ENCODE measurements around the gene CCDC194. TPM values are rescaled to one million over a fixed set of nuclear protein-coding genes. Genes with fewer than 3 reads are reported as not detected.

The CCDC194 gene
- total RNA-seq, 1 donor from 2014 or later = not detected

DNA sequence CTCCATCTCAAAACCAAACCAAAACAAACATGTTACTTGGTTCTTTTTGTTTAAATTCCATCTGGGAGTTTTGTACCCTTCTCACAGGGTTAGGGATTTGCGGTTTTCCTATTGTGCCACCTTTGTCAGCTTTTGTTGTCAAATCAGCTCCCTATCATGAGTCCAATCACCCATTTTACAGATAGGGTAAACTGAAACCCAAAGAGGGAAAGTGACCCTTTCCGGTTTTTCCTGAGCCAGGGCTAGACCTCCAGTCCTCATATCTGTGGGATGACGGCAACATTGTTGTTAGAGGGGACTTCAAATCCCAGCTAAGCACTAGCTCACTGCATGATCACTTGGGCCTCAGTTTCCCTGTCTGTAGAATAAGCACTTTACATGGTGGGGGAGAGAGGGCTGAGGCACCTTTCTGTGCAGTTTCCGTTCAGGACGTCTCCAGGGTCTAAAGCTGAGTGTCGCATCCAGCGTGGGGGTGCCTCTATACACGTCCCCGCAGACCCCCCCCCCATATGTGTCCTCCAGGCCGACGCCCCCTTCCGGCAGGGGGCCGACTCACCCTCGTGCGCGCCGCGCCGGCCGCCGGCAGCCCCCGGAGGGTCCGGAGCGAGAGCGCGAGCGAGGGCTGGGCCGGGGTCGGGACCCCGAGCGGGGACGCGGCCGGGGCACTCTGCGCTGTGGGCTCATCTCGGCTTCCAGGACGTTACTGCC, 3.9 kb downstream of the CCDC194 start:
- Histone ChIP-seq H3K27me3 (ENCODE audit: control insufficient read depth, insufficient read depth, low read length) (no peaks in the 10 kb centered on the region), H3K36me3 (ENCODE audit: control insufficient read depth, insufficient read depth, low read length) (no peaks in the 10 kb centered on the region), H3K4me3 (ENCODE audit: low read depth, low read length) (peak overlapping the region; percentile 17)
- FAIRE-seq = no peak
- TF ChIP-seq, protein P1, sequence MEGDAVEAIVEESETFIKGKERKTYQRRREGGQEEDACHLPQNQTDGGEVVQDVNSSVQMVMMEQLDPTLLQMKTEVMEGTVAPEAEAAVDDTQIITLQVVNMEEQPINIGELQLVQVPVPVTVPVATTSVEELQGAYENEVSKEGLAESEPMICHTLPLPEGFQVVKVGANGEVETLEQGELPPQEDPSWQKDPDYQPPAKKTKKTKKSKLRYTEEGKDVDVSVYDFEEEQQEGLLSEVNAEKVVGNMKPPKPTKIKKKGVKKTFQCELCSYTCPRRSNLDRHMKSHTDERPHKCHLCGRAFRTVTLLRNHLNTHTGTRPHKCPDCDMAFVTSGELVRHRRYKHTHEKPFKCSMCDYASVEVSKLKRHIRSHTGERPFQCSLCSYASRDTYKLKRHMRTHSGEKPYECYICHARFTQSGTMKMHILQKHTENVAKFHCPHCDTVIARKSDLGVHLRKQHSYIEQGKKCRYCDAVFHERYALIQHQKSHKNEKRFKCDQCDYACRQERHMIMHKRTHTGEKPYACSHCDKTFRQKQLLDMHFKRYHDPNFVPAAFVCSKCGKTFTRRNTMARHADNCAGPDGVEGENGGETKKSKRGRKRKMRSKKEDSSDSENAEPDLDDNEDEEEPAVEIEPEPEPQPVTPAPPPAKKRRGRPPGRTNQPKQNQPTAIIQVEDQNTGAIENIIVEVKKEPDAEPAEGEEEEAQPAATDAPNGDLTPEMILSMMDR (IDR thresholded peaks at IDR 0.05; ENCODE audit: insufficient read depth, low read length, severe bottlenecking) = no peak
- no peak for DNase-seq (ENCODE audit: low read depth)

DNA sequence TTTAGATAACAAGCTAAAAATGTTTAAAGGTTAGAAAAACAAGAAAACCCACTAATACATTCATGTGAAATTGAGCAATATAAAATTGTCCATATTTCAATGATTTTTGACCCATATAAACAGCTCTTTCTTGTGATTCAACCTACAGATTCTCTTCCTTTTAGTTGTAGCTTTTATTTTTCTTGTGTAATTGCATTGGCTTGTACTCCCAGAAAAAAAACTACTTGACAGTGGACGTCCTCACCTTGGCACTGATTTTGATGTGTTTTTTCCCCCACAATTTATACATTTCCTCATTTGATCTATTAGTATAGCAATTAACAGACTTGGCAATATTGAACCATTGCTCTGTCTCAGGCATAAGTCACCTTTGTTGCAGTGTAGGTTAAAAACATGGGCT, 4.7 kb downstream of the CCDC194 start:
- TF ChIP-seq, protein P1 (IDR thresholded peaks at IDR 0.05; ENCODE audit: insufficient read depth, low read length, severe bottlenecking) = no peak
- Histone ChIP-seq H3K27me3 (ENCODE audit: control insufficient read depth, insufficient read depth, low read length) (no peaks in the 10 kb centered on the region), H3K36me3 (ENCODE audit: control insufficient read depth, insufficient read depth, low read length) (no peaks in the 10 kb centered on the region), H3K4me3 (ENCODE audit: low read depth, low read length) (no peak overlapping the region)
- FAIRE-seq (no peak), DNase-seq (ENCODE audit: low read depth) (no peak)

DNA sequence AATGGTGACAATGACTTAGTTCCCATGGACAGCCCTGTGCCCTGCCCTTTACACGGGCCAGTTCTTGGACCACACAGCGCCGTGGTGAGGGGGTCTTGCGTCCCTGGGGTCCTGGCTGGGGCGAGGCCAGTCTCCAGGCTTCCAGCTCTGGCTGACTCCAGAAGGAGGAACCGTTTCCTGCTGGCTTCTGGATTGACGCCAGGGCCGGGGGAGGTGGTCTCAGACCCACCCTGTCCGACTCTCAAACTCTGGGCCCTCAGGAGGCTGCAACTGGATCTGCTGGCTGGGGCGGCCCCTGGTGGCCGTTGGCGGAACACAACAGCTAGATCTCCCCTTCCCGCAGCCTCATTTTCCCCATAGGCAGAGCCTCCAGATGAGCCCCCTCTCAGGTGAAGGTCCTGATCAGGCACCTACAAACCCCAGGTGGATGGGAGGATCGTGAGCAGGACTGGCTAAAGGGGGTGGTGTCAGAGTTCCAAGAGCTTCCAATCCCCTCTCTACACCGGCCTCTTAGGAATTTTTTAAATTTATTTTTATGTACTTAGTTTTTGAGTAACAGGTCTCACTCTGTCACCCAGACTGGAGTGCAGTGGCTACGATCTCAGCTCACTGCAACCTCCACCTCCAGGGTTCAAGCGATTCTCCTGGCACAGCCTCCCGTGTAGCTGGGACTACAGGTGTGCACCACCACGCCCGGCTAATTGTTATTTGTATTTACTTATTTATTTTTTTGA, 8.0 kb downstream of the CCDC194 start:
- DNase-seq (ENCODE audit: low read depth) = peak; percentile 14
- FAIRE-seq = no peak
- no peaks in the 10 kb centered on the region for H3K27me3 ChIP-seq (ENCODE audit: control insufficient read depth, insufficient read depth, low read length)
- no peak overlapping the region for H3K4me3 ChIP-seq (ENCODE audit: low read depth, low read length)
- TF ChIP-seq, protein P1 (IDR thresholded peaks at IDR 0.05; ENCODE audit: insufficient read depth, low read length, severe bottlenecking) = peak; percentile 99
- H3K36me3 ChIP-seq (ENCODE audit: control insufficient read depth, insufficient read depth, low read length) = no peaks in the 10 kb centered on the region

DNA sequence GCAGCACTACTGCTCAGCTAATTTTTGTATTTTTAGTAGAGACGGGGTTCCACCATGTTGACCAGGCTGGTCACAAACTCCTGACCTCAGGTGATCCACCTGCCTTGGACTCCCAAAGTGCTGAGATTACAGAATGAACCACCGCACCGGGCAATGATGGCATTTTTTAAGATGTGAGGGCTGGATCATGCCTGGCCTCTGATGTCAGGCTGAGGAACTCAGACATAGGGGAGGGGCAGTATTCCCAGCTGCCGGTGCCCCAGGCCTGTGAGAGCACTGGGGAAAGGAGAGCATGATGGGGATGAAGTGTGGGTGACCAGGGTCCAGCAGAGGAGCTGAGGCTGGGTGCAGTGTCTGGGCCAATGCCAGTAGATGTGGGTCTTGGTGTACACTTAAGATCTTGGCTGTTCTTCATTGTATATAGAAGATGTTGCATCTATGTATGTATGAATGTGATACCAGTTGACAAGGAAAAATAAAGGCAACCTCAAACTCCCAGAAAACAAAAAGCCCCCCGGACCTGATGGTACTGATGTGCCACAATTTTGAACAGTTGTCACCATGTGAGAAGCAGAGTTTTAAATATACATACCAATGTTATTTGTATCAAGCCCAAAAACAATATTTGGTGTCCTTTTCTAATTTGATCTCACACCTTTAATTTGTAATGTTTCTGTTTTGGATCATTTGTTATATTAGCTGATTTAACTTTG, 13.4 kb downstream of the CCDC194 start:
- H3K4me3 ChIP-seq (ENCODE audit: low read depth, low read length) = no peak overlapping the region
- TF ChIP-seq, protein P1 (IDR thresholded peaks at IDR 0.05; ENCODE audit: insufficient read depth, low read length, severe bottlenecking) = no peak
- FAIRE-seq = no peak
- no peaks in the 10 kb centered on the region for H3K27me3 ChIP-seq (ENCODE audit: control insufficient read depth, insufficient read depth, low read length)
- no peaks in the 10 kb centered on the region for H3K36me3 ChIP-seq (ENCODE audit: control insufficient read depth, insufficient read depth, low read length)
- no peak for DNase-seq (ENCODE audit: low read depth)

DNA sequence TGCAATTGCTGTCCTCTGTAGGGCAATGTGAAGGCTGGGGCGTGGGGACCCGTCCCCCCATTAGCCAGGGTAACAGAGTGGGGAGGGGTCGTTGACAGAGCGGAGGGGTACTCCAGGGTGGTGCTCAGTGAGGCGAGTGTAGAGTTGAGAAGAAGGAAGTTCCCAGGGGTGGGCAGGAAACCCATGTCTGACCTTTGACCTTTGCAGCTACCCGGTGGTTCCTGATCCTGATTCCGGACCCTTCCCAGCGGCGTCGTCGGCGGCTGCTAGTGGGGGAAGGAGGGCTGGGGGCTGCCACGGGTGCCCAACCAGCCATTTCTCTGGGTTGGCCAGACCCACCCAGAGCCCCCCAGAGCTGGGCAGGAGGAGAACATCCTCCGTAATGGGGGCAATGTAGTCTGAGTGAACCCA, 14.8 kb downstream of the CCDC194 start:
- no peaks in the 10 kb centered on the region for H3K27me3 ChIP-seq (ENCODE audit: control insufficient read depth, insufficient read depth, low read length)
- DNase-seq (ENCODE audit: low read depth) = no peak
- TF ChIP-seq, protein P1 (IDR thresholded peaks at IDR 0.05; ENCODE audit: insufficient read depth, low read length, severe bottlenecking) = no peak
- FAIRE-seq = no peak
- no peaks in the 10 kb centered on the region for H3K36me3 ChIP-seq (ENCODE audit: control insufficient read depth, insufficient read depth, low read length)
- no peak overlapping the region for H3K4me3 ChIP-seq (ENCODE audit: low read depth, low read length)
